OCI-LY7 (cell line): ENCODE results near the gene PTPRT. TPM values are rescaled to one million over a fixed set of nuclear protein-coding genes. Genes with fewer than 3 reads are reported as not detected.

Experiments
- BruUV-seq: library from RNA; stranded (reverse); fragments of 400-500 nt; replicated peaks from 2 replicates; lab custom pipeline; 2021; lab: Mats Ljungman, UMichigan
- CTCF ChIA-PET: fragments of 300-600 bp; sonication (Branson Sonifier 250); formaldehyde crosslinking; loops from one replicate; lab custom pipeline; 2022; ENCODE audit warnings: antibody characterized with exemption; ENCODE audit not compliant: unreplicated experiment; lab: Charles Lee
- POLR2A ChIA-PET: fragments of 300-600 bp; sonication (Branson Sonifier 250); formaldehyde crosslinking; loops from one replicate; lab custom pipeline; 2022; ENCODE audit warnings: antibody characterized with exemption; lab: Charles Lee
- DNase-seq: peaks from one replicate; pipeline ENCODE4 v3.0.0-alpha.2; 2015; ENCODE audit warnings: low spot score
- H2AFZ ChIP-seq: fragments of 200-600 bp; sonication (generic), shearing (Covaris generic); 2 replicates; pipeline ENCODE4 v1.6.1; 2014; ENCODE audit warnings: mild to moderate bottlenecking, antibody characterized with exemption, low read length, moderate library complexity
- H3K27ac ChIP-seq: fragments of 200-600 bp; sonication (generic); 2 replicates; pipeline ENCODE4 v1.5.1; 2014; ENCODE audit warnings: mixed run types, low read depth, mild to moderate bottlenecking, moderate library complexity, low read length, inconsistent platforms; ENCODE audit not compliant: poor library complexity, severe bottlenecking
- H3K36me3 ChIP-seq: fragments of 200-600 bp; sonication (generic); 2 replicates; pipeline ENCODE4 v1.6.1; 2014; ENCODE audit warnings: mild to moderate bottlenecking, antibody characterized with exemption, low read length, moderate library complexity, mixed read lengths; ENCODE audit not compliant: insufficient read depth
- H3K4me1 ChIP-seq: fragments of 200-600 bp; sonication (generic); 2 replicates; pipeline ENCODE4 v1.5.1; 2014; ENCODE audit warnings: mild to moderate bottlenecking, low read length; ENCODE audit not compliant: insufficient read depth, poor library complexity, severe bottlenecking
- H3K4me2 ChIP-seq: fragments of 200-600 bp; sonication (generic); 2 replicates; pipeline ENCODE4 v1.6.1; 2014; ENCODE audit warnings: mild to moderate bottlenecking, low read length
- H3K4me3 ChIP-seq: fragments of 200-600 bp; sonication (generic); 2 replicates; pipeline ENCODE4 v1.5.1; 2014; ENCODE audit warnings: mild to moderate bottlenecking, low read depth, low read length; ENCODE audit not compliant: poor library complexity, severe bottlenecking
- H3K79me2 ChIP-seq: fragments of 200-600 bp; sonication (generic); 2 replicates; pipeline ENCODE4 v1.6.1; 2016; ENCODE audit warnings: low read depth, mild to moderate bottlenecking, low read length, moderate library complexity, mixed read lengths; ENCODE audit not compliant: insufficient read depth
- H3K9me2 ChIP-seq: fragments of 200-600 bp; sonication (generic); 2 replicates; pipeline ENCODE4 v1.6.1; 2016; ENCODE audit warnings: mild to moderate bottlenecking, low read length, mixed read lengths; ENCODE audit not compliant: insufficient read depth
- H3K9me3 ChIP-seq: fragments of 200-600 bp; sonication (generic); 2 replicates; pipeline ENCODE4 v1.6.1; 2014; ENCODE audit warnings: mild to moderate bottlenecking, mixed run types, low read length, mixed read lengths
- H4K20me1 ChIP-seq: fragments of 200-600 bp; sonication (generic); 2 replicates; pipeline ENCODE4 v1.6.1; 2014; ENCODE audit warnings: mild to moderate bottlenecking, antibody characterized with exemption, low read length, moderate library complexity, mixed read lengths; ENCODE audit not compliant: insufficient read depth
- EZH2phosphoT487 ChIP-seq: fragments of 200-600 bp; sonication (generic); IDR thresholded peaks from 2 replicates; pipeline ENCODE4 v1.6.1; 2018; ENCODE audit warnings: low read depth, borderline replicate concordance, mild to moderate bottlenecking, mixed run types, antibody characterized with exemption, low read length, moderate library complexity, mixed read lengths
- intact Hi-C: fragments of 100-400 bp; cut with micrococcal nuclease; formaldehyde crosslinking; loops from one replicate; pipeline ENCODE4 v1.10.0; 2022; ENCODE audit not compliant: unreplicated experiment
- total RNA-seq, 2 experiments: library from RNA; depleted of rRNA in 1 of 2; stranded (reverse); fragments of >200 nt in 1 of 2; shearing (Covaris generic) in 1 of 2; gene quantifications; 2 replicates each; pipeline ENCODE4 v1.2.3, GENCODE V29; 2014 to 2022
- TF ChIP-seq, protein P1 (sequence below): fragments of 200-600 bp; sonication (generic); conservative IDR thresholded peaks from 2 replicates; pipeline ENCODE4 v1.5.1; 2014; ENCODE audit warnings: mild to moderate bottlenecking, antibody characterized with exemption, low read length, moderate library complexity, mixed read lengths

PTPRT gene
- total RNA-seq, 2 experiments from 2014 or later, result not detected

DNA sequence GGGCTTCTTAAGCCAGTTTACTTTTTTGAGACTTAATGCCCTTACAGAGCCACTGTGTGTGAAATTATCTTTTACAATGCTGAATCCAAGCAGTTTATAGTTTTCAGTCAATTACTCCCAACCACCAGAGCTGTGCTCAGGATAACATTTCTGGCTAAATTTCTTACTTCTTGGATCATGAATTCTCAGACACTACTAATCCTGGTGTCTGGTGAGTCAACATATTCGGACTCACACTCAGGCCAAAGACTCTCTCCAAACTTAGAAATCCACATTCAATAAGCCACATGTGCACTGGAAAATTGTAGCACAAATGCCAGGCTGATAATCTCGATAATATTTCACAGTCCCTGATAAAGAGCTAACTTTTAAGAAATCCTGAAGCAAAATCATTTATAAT is 49.0 kb downstream of the PTPRT start:
- Histone ChIP-seq H2AFZ (no peak overlapping the region), H3K4me1 (no peaks in the 10 kb centered on the region), H3K4me3 (no peak overlapping the region), H3K36me3 (no peaks in the 10 kb centered on the region), H3K27ac (no peak overlapping the region), H3K4me2 (no peak overlapping the region), H3K9me3 (no peaks in the 10 kb centered on the region), H4K20me1 (no peaks in the 10 kb centered on the region), H3K79me2 (no peaks in the 10 kb centered on the region), H3K9me2 (no peaks in the 10 kb centered on the region)
- ChIA-PET CTCF (no interaction called here), POLR2A (interaction anchor here (0.6 to 0.7 kb wide), 2 partner anchors 447 to 845 kb away, joined by 3 to 4 read pairs; no protein-coding TSS in a partner anchor)
- BruUV-seq, result no TSS peak
- DNase-seq, result no peak
- intact Hi-C loops, result no loop called here
- TF ChIP-seq EZH2phosphoT487, result no peak
- TF ChIP-seq, protein P1, sequence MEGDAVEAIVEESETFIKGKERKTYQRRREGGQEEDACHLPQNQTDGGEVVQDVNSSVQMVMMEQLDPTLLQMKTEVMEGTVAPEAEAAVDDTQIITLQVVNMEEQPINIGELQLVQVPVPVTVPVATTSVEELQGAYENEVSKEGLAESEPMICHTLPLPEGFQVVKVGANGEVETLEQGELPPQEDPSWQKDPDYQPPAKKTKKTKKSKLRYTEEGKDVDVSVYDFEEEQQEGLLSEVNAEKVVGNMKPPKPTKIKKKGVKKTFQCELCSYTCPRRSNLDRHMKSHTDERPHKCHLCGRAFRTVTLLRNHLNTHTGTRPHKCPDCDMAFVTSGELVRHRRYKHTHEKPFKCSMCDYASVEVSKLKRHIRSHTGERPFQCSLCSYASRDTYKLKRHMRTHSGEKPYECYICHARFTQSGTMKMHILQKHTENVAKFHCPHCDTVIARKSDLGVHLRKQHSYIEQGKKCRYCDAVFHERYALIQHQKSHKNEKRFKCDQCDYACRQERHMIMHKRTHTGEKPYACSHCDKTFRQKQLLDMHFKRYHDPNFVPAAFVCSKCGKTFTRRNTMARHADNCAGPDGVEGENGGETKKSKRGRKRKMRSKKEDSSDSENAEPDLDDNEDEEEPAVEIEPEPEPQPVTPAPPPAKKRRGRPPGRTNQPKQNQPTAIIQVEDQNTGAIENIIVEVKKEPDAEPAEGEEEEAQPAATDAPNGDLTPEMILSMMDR, result no peak

DNA sequence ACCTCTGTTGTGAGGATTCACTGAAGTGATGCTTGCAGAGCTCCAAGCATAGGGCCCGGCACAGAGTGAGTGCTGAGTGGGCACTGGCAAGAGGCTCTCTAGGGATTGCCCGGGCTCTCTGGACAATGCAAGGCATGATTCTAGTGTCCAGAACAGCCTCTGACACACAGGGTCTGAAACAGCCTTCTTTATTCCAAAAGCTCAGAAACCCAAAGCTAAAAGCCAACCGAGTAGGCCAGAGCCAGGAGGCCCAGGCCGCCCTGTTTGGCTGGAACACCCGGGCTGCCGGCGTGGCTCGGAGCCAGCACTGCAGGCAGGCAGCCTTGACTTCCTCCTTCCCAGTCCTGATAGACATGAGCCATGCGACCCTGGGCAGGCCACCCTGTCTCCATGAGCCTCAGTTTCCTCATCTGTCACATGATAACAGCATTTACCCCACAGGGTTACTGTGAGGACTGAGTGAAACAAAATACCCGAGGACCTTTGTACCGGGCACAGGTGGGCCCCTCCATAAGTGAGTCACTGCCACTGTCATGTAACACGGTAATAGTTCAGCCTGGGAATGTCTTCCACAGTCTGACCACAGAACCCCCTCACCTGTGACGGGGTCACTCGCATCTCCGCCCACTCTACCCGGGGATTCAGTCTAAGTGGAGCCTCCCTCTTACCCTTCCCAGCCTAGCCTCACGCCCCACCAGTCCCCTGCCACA is 51.5 kb downstream of the PTPRT start:
- Histone ChIP-seq H3K4me1 (no peaks in the 10 kb centered on the region), H3K36me3 (no peaks in the 10 kb centered on the region), H3K4me3 (no peak overlapping the region), H3K79me2 (no peaks in the 10 kb centered on the region), H3K27ac (no peak overlapping the region), H3K9me3 (no peaks in the 10 kb centered on the region), H4K20me1 (no peaks in the 10 kb centered on the region), H2AFZ (no peak overlapping the region), H3K4me2 (no peak overlapping the region), H3K9me2 (no peaks in the 10 kb centered on the region)
- no TSS peak for BruUV-seq
- intact Hi-C loops, result no loop called here
- no peak for TF ChIP-seq EZH2phosphoT487
- ChIA-PET POLR2A (no interaction called here), CTCF (no interaction called here)
- DNase-seq, result no peak

GRCh38 chr20:43137160-43137559 is 52.5 kb downstream of the PTPRT start:
- Histone ChIP-seq H3K27ac (no peak overlapping the region), H3K4me3 (no peak overlapping the region), H3K36me3 (no peaks in the 10 kb centered on the region), H4K20me1 (no peaks in the 10 kb centered on the region), H3K9me2 (no peaks in the 10 kb centered on the region), H2AFZ (no peak overlapping the region), H3K4me2 (no peak overlapping the region), H3K9me3 (no peaks in the 10 kb centered on the region), H3K4me1 (no peaks in the 10 kb centered on the region), H3K79me2 (no peaks in the 10 kb centered on the region)
- POLR2A ChIA-PET, result no interaction called here
- no peak for TF ChIP-seq EZH2phosphoT487
- TF ChIP-seq, protein P1, result no peak
- CTCF ChIA-PET, result no interaction called here
- no TSS peak for BruUV-seq
- no peak for DNase-seq
- intact Hi-C loops, result no loop called here
